ENCODE measurements around the gene LRRC37A3. TPM values are rescaled to one million over a fixed set of nuclear protein-coding genes. Genes with fewer than 3 reads are reported as not detected.
"Not testable (repeated sequence)": the region's sequence is repeated elsewhere in the genome, so short reads cannot be mapped to it uniquely, and the experiment has no call there.

LRRC37A3 gene
- polyA plus RNA-seq, 1 experiment: 4.0 TPM

- H3K4me3 ChIP-seq (ENCODE audit: low read depth, low read length); H3K27me3 ChIP-seq (ENCODE audit: control insufficient read depth, insufficient read depth, low read length); H3K36me3 ChIP-seq (ENCODE audit: control insufficient read depth, insufficient read depth, low read length); CTCF ChIA-PET; POLR2A ChIA-PET; DNase-seq (ENCODE audit: low read depth): not testable (repeated sequence)
- TF ChIP-seq, protein P1, sequence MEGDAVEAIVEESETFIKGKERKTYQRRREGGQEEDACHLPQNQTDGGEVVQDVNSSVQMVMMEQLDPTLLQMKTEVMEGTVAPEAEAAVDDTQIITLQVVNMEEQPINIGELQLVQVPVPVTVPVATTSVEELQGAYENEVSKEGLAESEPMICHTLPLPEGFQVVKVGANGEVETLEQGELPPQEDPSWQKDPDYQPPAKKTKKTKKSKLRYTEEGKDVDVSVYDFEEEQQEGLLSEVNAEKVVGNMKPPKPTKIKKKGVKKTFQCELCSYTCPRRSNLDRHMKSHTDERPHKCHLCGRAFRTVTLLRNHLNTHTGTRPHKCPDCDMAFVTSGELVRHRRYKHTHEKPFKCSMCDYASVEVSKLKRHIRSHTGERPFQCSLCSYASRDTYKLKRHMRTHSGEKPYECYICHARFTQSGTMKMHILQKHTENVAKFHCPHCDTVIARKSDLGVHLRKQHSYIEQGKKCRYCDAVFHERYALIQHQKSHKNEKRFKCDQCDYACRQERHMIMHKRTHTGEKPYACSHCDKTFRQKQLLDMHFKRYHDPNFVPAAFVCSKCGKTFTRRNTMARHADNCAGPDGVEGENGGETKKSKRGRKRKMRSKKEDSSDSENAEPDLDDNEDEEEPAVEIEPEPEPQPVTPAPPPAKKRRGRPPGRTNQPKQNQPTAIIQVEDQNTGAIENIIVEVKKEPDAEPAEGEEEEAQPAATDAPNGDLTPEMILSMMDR (IDR thresholded peaks at IDR 0.05; ENCODE audit: insufficient read depth, low read depth, low read length): peak; percentile 60
Measured at GRCh38 chr17:64847504-64848466, 71.5 kb downstream of the LRRC37A3 start.

DNA sequence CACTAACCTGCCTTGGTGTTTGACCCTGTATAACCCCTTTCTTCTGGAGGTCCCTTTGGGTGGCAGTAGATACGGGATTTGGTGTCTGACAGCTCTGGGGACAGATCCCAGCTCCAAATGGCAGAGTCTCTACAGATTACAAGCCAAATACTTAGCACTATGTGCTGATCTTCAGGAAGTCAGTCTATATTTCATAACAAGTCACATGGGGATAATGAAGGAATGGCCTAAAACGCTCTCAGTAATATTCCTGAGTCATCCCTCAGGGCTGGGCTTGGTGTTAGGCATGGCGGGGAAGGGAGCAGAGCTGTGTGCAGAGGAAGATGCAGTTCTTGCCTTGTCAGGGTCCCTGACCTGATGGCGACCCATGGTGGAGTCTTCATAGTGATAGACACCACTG, 72.4 kb downstream of the LRRC37A3 start:
- POLR2A ChIA-PET; H3K27me3 ChIP-seq (ENCODE audit: control insufficient read depth, insufficient read depth, low read length); CTCF ChIA-PET; DNase-seq (ENCODE audit: low read depth); H3K36me3 ChIP-seq (ENCODE audit: control insufficient read depth, insufficient read depth, low read length); H3K4me3 ChIP-seq (ENCODE audit: low read depth, low read length): not testable (repeated sequence)

DNA sequence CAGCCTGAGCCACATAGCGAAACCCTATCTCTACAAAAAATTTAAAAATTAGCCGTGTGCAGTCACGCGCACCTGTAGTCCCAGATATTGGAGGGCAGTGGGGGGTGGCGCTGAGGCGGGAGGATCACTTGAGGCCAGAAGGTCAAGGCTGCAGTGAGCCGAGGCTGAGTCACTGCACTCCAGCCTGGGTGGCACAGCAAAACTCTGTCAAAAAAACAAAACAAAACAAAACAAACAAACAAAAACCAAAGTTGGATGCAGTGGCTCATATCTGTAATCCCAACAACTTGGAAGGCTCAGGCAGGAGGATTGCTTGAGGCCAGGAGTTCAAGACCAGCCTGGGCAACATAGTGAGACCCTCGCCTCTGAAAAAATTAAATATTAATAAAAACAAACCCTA, 75.4 kb downstream of the LRRC37A3 start:
- H3K4me3 ChIP-seq (ENCODE audit: low read depth, low read length); DNase-seq (ENCODE audit: low read depth); POLR2A ChIA-PET; H3K36me3 ChIP-seq (ENCODE audit: control insufficient read depth, insufficient read depth, low read length); H3K27me3 ChIP-seq (ENCODE audit: control insufficient read depth, insufficient read depth, low read length); CTCF ChIA-PET: not testable (repeated sequence)

- H3K27me3 ChIP-seq (ENCODE audit: control insufficient read depth, insufficient read depth, low read length); H3K36me3 ChIP-seq (ENCODE audit: control insufficient read depth, insufficient read depth, low read length); CTCF ChIA-PET; POLR2A ChIA-PET; DNase-seq (ENCODE audit: low read depth); H3K4me3 ChIP-seq (ENCODE audit: low read depth, low read length): not testable (repeated sequence)
Measured at GRCh38 chr17:64842900-64843299, 76.4 kb downstream of the LRRC37A3 start.

- H3K4me3 ChIP-seq (ENCODE audit: low read depth, low read length); H3K36me3 ChIP-seq (ENCODE audit: control insufficient read depth, insufficient read depth, low read length); CTCF ChIA-PET; POLR2A ChIA-PET; DNase-seq (ENCODE audit: low read depth); H3K27me3 ChIP-seq (ENCODE audit: control insufficient read depth, insufficient read depth, low read length): not testable (repeated sequence)
Measured at GRCh38 chr17:64840960-64841359, 78.3 kb downstream of the LRRC37A3 start.

GRCh38 chr17:64838513-64838912, 80.8 kb downstream of the LRRC37A3 start:
- H3K4me3 ChIP-seq (ENCODE audit: low read depth, low read length); DNase-seq (ENCODE audit: low read depth); POLR2A ChIA-PET; CTCF ChIA-PET; H3K36me3 ChIP-seq (ENCODE audit: control insufficient read depth, insufficient read depth, low read length); H3K27me3 ChIP-seq (ENCODE audit: control insufficient read depth, insufficient read depth, low read length): not testable (repeated sequence)

DNA sequence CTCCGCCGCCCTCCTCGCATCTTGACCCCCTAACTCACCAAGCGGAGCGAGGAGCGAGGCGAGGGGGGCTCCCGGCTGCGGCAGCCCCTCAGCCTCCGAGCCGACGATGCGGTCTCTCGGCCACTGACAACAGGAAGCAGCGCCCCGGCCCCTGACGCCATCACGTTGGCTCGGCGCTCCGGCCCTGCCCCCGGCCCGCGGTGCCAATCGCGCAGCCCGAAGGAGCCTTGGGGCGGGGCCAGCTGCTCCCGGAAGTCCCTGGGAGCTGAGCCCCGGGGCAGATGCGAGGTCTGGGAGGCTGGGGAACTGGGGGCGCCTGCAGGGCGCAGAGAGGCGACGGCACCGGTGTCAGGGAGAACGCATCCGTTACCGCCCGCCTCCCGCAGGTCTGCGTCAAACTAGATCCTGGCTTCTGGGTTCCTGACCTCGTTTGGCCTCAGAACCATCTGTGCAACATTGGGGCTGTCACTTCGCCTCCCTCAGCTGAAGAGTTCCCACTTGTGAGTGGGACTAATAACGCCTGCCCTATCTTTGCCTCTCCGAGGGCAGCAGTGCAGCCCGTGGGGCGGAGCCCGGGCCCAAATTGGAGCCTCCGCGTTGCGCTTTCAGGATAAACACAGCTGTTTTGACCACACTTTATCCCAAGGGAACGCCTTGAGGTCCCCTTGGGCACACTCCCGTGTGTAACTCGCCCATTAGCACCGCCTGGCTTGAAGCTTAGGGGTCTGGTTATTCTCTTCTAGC, 82.1 kb downstream of the LRRC37A3 start:
- H3K36me3 ChIP-seq (ENCODE audit: control insufficient read depth, insufficient read depth, low read length); POLR2A ChIA-PET; H3K27me3 ChIP-seq (ENCODE audit: control insufficient read depth, insufficient read depth, low read length): not testable (repeated sequence)
- CTCF ChIA-PET: interaction anchor here (0.6 kb wide), 1 partner anchor 135 kb away, joined by 3 read pairs; no protein-coding TSS in a partner anchor
- DNase-seq (ENCODE audit: low read depth): peak; percentile 14
- peak overlapping the region; percentile 59 for H3K4me3 ChIP-seq (ENCODE audit: low read depth, low read length)

- POLR2A ChIA-PET; H3K36me3 ChIP-seq (ENCODE audit: control insufficient read depth, insufficient read depth, low read length); H3K27me3 ChIP-seq (ENCODE audit: control insufficient read depth, insufficient read depth, low read length); DNase-seq (ENCODE audit: low read depth); CTCF ChIA-PET: not testable (repeated sequence)
- peak overlapping the region; percentile 59 for H3K4me3 ChIP-seq (ENCODE audit: low read depth, low read length)
Measured at GRCh38 chr17:64836623-64837017, 82.7 kb downstream of the LRRC37A3 start.

- POLR2A ChIA-PET; H3K4me3 ChIP-seq (ENCODE audit: low read depth, low read length); DNase-seq (ENCODE audit: low read depth); H3K36me3 ChIP-seq (ENCODE audit: control insufficient read depth, insufficient read depth, low read length); CTCF ChIA-PET; H3K27me3 ChIP-seq (ENCODE audit: control insufficient read depth, insufficient read depth, low read length): not testable (repeated sequence)
Measured at GRCh38 chr17:64834060-64834459, 85.2 kb downstream of the LRRC37A3 start.

DNA sequence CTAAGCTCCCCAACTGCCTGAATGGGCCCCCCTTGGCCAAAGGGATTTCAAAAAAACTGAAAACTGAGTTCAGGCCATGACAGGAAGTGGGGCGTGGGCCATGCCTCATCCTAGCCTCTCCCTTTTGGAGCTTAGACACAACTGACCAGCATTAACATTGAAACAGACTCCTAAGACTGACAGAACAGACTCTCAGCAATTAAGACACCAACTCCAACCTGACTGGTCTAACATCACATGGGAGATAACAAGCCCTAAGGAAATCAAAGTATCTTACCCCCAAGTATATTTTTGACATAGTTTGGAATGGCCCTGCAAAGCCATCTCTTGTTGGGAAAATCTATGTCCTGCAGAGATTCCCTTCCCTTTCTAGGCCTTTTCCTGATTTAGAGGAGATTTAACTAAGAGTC, 88.6 kb downstream of the LRRC37A3 start:
- H3K36me3 ChIP-seq (ENCODE audit: control insufficient read depth, insufficient read depth, low read length); H3K4me3 ChIP-seq (ENCODE audit: low read depth, low read length); H3K27me3 ChIP-seq (ENCODE audit: control insufficient read depth, insufficient read depth, low read length); DNase-seq (ENCODE audit: low read depth); CTCF ChIA-PET; POLR2A ChIA-PET: not testable (repeated sequence)

GRCh38 chr17:64829824-64830630, 89.3 kb downstream of the LRRC37A3 start:
- DNase-seq (ENCODE audit: low read depth); CTCF ChIA-PET; H3K4me3 ChIP-seq (ENCODE audit: low read depth, low read length); H3K36me3 ChIP-seq (ENCODE audit: control insufficient read depth, insufficient read depth, low read length); H3K27me3 ChIP-seq (ENCODE audit: control insufficient read depth, insufficient read depth, low read length); POLR2A ChIA-PET: not testable (repeated sequence)
